ENCODE results near the gene UBE2D1.
"Not testable (repeated sequence)": the region's sequence is repeated elsewhere in the genome, so short reads cannot be mapped to it uniquely, and the experiment has no call there.

Gene UBE2D1

DNA sequence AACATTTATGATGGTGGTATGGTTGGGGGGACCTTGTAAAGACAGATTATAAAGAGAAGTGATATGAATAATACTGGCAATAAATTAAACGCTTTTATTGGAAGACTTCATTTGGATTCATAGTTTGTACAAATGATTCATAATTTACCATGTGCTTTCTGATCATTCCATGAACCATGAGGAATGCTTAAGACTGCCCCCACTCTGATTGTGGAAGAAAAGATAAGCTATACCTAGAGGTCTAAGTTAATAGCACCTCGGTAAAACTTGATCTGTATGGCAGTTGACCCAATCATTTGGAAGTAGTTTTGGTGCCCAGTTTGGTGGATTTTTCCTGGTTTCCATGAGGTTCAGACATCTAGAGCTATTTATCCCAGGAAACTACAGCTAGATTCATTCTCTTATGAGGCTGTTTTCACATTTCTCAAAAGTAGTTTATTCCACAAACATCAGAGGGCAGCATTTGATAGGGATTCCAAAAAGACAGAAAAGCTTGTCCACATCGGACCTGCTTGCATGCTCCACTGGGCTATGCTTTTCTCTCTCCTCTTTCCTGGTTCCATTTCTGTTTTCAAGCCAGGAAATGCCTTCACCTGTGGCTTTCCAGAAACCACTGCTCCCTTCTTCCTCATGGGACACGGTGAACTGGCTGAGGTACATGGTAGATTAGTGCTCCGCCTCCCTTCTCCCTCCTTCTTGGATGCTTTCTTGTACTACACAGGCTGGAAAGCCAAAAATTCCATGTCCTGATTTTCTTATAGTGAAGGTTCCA is 79.7 kb downstream of the UBE2D1 start:
- DNase-seq (no peak), ATAC-seq (no peak)
- Mint-ChIP-seq H3K27me3 (peaks cover 5% of the 10 kb centered on the region), H3K27ac (no peak overlapping the region), H3K36me3 (ENCODE audit: low read depth) (no peaks in the 10 kb centered on the region), H3K9me3 (no peaks in the 10 kb centered on the region), H3K4me1 (no peaks in the 10 kb centered on the region), H3K4me3 (no peak overlapping the region)

DNA sequence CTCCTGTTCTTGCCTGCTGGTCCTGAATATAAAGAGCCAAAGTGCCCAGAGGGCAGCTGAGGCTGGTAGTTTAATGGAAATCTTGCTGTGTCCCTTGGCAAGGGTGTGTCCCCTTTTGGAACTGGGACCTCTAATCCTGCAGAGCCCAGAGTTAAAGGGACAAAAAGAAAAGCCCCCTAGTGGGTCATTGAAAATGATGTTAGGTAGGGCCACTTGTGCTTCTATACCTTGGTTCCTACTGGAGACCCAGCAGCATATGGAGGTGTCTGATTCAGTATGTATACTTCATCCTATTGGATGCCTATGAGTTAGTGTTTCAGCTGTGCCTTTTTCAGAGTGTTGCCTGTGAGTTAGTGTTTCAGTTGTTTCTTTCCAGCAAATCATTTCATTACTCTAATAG is 81.0 kb downstream of the UBE2D1 start:
- H3K27me3 Mint-ChIP-seq = peaks cover 8% of the 10 kb centered on the region
- no peaks in the 10 kb centered on the region for H3K9me3 Mint-ChIP-seq
- no peak overlapping the region for H3K4me3 Mint-ChIP-seq
- no peak for DNase-seq
- H3K27ac Mint-ChIP-seq = no peak overlapping the region
- no peaks in the 10 kb centered on the region for H3K36me3 Mint-ChIP-seq (ENCODE audit: low read depth)
- no peaks in the 10 kb centered on the region for H3K4me1 Mint-ChIP-seq
- ATAC-seq = no peak

DNA sequence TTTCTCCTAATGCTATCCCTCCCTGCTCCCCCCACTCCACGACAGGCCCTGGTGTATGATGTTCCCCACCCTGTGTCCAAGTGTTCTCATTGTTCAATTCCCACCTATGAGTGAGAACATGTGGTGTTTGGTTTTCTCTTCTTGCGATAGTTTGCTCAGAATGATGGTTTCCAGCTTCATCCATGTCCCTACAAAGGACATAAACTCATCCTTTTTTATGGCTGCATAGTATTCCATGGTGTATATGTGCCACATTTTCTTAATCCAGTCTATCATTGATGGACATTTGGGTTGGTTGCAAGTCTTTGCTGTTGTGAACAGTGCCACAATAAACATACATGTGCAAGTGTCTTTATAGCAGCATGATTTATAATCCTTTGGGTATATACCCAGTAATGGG is 83.1 kb downstream of the UBE2D1 start:
- not testable (repeated sequence) for H3K27me3 Mint-ChIP-seq; DNase-seq; H3K4me3 Mint-ChIP-seq; H3K9me3 Mint-ChIP-seq; H3K27ac Mint-ChIP-seq; H3K36me3 Mint-ChIP-seq (ENCODE audit: low read depth); H3K4me1 Mint-ChIP-seq; ATAC-seq
